HS-5 (cell line): ENCODE measurements around the gene PCK2.
"Not testable (repeated sequence)": the region's sequence is repeated elsewhere in the genome, so short reads cannot be mapped to it uniquely, and the experiment has no call there.

Experiments
- DNase-seq: peaks from one replicate; pipeline ENCODE4 v3.0.0-alpha.2; 2012; ENCODE audit warnings: low read depth

Gene PCK2

DNA sequence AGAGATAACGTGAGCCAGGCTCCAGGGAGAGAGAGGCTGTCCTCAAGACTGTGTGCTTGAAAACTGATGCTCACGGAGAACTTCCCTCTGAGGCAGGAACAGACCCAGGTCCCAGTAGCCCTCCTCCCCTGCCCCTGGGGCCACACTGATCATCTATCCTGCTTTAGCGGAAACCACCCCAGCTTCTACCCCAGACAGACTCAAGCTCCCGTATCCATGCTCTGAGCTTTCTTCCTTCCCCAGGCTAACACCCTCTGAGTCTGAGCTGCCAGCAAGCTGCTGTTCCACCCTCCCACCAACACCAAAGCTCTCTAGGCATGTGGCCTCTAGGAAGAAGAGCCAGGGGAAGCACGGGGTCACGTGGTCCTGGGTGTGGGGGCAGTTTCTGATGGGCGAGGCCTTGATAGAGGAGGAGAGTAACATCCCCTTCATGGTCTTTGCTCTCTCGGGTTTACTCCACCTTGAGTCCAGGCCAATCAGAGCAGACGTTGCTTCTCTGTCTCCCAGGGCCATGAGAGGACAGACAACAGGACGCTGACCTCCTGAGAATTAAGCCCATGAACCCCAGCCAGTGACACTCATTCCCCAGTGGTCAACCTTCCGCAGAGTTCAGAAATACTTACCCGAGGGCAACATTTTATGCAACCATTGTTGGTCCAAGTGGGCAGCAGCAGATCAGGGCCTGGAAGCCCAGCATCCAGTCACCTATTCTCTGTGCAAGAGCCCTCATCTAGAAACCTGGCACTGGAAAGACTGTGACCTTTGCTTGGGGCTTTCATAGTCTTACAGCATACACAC, 1.4 kb downstream of the PCK2 start:
- no peak for DNase-seq

GRCh38 chr14:24096545-24097181, 2.6 kb downstream of the PCK2 start:
- no peak for DNase-seq

GRCh38 chr14:24098229-24098926, 4.3 kb downstream of the PCK2 start:
- no peak for DNase-seq

DNA sequence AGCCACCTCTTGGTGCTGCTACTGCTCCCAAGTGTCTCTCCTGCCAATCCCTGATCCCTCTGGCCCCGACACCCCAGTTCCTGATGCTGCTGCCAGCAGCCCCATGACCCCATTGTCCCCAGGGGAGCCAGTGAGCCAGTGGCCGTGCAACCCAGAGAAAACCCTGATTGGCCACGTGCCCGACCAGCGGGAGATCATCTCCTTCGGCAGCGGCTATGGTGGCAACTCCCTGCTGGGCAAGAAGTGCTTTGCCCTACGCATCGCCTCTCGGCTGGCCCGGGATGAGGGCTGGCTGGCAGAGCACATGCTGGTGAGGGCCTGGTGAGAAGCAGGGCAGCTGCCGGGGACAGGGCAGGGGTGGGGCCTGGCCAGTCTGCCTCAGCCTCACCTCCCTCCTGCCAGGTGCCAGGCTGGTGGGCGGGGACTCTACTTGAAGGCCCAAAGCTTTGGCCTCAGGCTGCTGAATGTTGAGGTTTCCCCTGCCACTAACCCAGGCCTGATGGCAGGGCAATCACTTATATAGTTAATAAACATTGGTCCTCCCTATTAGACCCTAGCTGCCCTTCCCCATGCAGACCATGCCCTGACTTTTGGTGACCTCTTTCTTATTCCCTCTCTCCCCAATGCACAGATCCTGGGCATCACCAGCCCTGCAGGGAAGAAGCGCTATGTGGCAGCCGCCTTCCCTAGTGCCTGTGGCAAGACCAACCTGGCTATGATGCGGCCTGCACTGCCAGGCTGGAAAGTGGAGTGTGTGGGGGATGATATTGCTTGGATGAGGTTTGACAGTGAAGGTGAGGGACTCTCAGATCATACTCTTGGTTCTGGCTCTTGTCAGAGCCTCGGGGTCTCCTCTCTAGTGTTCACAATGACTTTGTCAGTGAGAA, 5.1 kb downstream of the PCK2 start:
- no peak for DNase-seq

- DNase-seq: no peak
Measured at GRCh38 chr14:24100197-24100981, 6.3 kb downstream of the PCK2 start.

- no peak for DNase-seq
Measured at GRCh38 chr14:24100982-24101494, 6.9 kb downstream of the PCK2 start.

DNA sequence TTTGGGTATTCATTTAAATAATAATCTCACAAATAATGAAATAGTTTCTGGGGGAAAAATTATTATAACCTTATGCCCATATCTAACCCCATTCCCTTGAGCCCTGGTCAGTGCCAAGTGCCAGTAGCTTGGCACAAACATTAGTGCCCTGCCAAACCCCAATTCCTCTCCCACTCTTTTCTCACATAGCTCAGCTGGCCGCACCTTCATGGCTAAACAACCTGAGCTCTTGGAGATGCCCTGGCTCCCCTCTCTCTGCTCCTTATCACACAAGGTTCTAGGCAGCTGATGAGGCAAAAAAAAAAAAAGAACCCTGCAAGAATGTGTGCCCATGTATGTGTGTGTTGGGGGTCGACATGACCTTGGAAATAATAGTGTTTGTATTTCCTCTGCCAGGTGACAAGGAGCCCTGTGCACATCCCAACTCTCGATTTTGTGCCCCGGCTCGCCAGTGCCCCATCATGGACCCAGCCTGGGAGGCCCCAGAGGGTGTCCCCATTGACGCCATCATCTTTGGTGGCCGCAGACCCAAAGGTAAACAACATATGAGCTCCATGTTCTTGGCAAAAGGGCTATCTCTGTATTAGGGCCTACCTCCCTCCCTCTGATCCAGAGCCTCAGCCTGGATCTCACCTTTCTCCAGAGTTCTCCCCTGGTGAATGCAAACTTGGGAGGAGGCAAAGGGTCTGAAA, 8.4 kb downstream of the PCK2 start:
- DNase-seq: no peak

DNA sequence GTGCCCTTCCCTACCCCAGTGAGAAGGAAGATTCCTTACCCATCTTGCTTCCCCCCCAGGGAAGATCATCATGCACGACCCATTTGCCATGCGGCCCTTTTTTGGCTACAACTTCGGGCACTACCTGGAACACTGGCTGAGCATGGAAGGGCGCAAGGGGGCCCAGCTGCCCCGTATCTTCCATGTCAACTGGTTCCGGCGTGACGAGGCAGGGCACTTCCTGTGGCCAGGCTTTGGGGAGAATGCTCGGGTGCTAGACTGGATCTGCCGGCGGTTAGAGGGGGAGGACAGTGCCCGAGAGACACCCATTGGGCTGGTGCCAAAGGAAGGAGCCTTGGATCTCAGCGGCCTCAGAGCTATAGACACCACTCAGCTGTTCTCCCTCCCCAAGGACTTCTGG, 9.3 kb downstream of the PCK2 start:
- no peak for DNase-seq

DNA sequence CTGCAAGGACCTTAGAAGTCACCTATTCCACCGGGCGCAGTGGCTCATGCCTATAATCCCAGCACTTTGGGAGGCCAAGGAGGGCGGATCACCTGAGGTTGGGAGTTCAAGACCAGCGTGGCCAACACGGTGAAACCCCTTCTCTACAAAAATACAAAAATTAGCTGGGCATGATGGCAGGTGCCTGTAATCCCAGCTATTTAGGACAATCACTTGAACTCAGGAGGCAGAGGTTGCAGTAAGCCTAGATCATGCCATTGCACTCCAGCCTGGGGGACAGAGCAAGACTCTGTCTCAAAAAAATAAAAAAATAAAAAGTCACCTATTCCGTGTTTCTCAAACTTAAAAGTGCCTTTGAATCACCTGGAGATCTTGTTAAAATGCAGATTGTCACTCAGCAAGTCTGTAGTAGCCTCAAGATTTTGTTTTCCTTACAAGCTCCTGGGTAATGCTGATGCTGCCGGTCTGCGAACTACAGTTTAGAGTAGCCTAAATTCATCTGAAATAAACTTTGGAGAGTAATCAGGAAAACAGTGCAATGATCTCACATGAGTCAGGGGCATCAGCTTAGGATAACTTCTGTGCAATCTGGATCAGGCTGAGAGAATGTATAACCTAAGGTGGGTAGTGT, 11.6 kb downstream of the PCK2 start:
- DNase-seq: not testable (repeated sequence)

DNA sequence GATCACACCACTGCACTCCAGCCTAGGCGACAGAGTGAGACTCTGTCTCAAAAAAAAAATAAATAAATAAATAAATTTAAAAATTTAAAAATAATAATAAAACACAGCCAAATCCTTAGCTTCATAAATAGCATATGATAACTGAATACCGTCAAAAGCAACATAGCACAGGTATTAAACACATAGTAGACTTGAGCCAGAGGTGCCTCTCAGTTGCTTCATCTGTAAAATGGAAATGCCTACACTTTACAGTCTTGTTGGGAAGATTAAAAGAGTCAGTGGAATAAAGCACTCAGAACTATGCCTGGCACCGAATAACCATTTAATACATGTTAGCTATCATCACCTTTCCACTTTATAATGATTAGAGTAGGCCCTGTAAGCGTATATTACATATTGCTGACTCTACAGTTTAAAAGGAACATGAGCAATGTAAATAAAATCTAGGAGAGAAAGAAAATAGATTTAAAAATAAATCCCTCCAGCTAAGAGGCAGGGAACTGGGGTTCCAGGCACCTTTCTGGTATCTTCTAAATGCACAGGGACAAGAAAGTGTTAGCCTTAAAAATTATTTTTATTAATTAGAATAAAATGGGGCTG, 12.7 kb downstream of the PCK2 start:
- no peak for DNase-seq

DNA sequence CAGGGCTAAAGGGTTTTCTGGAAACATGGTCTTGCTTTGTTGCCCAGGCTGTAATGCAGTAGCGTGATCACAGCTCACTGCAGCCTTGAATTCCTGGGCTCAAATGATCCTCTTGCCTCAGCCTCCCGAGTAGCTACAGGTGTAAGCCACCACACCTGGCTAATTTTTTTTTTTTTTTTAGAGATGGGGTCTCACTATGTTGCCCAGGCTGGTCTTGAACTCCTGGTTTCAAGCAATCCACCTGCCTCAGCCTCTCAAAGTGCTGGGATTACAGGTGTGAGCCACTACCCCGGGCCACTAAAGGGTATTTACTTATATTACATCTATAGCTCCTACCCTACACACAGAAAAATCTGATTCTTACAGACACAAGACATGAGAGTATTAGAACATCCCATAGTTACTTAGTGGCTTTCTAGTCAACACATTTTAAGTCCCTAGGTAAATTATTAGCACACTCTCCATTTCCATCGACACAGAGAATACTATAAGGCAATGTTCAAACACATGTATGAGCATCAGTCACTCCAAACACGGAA, 14.3 kb downstream of the PCK2 start:
- DNase-seq: no peak

DNA sequence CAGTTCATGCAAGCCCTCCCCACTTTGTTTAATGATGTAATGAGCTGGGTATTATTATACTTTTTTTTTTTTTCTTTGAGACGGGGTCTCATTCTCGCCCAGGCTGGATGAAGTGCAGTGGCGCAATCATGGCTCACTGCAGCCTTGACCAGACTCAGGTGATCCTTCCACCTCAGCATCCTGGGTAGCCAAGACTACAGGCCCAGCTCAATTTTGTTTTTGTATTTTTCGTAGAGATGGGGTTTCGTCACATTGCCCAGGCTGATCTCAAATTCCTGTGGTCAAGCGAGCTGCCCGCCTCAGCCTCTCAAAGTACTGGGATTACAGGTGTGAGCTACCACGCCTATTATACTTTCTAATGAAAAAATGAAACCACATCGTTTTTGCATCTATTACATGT, 15.9 kb downstream of the PCK2 start:
- DNase-seq: no peak

DNA sequence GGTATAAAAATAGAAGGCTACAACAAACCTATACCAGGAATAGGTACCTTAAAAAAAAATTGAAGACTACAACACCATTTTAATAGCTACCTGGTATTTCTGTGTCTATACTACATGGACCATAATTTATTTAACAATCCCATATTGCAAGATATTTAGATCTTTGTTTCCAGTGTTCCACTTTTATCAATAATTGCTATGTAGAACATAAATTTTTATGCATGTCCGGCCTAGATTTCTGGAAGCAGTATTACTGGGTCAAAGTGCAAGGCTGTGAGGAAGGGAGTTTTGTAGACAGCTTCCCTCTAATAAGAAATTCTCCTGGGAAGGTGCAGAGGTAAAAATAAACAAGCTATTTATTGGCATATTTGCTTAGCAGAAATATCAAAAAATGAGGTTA, 16.4 kb downstream of the PCK2 start:
- DNase-seq: no peak

GRCh38 chr14:24113379-24113800, 19.3 kb downstream of the PCK2 start:
- DNase-seq: no peak

- no peak for DNase-seq
Measured at GRCh38 chr14:24113801-24114531, 19.9 kb downstream of the PCK2 start.

GRCh38 chr14:24114532-24115421, 20.7 kb downstream of the PCK2 start, which contains the start of the genes DCAF11 and NRL:
Gene DCAF11, plus strand, starts transcription at chr14:24114777. Its CDS starts 818 bp downstream, at chr14:24115595.
Gene NRL, minus strand, starts transcription at chr14:24114949. Its CDS starts 32,101 bp downstream, at chr14:24082848.
- DNase-seq: peak; percentile 96

DNA sequence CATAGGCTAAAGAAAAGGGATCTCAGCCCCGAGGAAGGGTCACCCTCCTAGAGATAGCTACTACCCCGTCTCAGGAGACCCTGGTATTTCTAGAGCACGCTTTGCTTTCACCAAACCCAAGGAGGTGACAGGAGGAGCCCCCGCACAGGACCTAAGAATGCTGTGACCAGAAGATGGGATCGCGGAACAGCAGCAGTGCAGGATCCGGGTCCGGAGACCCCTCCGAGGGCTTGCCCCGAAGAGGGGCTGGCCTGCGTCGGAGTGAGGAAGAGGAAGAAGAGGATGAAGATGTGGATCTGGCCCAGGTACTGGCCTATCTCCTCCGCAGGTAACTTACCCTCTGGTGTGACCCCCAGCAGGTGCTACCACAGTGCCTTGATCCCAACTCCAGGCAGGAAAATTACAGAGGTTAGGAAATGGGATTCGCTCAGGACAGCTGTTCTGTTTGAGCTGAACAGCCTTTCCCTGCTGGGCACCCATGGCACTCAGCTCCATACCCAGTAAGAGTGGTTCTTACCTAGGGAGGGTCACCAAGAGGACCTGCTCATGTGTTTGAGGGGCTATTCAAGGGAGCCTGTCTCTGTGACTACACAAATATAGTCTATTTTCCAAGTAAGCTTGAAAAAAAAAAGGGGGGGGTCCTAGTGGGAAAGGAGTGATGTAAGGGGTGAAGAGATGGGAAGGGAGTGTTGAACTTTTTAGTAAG, 21.5 kb downstream of the PCK2 start:
- no peak for DNase-seq
